ENCODE measurements around the gene PCSK1N. TPM values are rescaled to one million over a fixed set of nuclear protein-coding genes. Genes with fewer than 3 reads are reported as not detected.
"Not testable (repeated sequence)": the region's sequence is repeated elsewhere in the genome, so short reads cannot be mapped to it uniquely, and the experiment has no call there.

Gene PCSK1N
- total RNA-seq, 1 experiment from 2014 or later: not detected

GRCh38 chrX:48824066-48824465, 11.3 kb downstream of the PCSK1N start:
- DNase-seq (ENCODE audit: low read depth): no peak

- DNase-seq (ENCODE audit: low read depth): no peak
Observed at GRCh38 chrX:48823053-48823452, 12.4 kb downstream of the PCSK1N start.

- not testable (repeated sequence) for DNase-seq (ENCODE audit: low read depth)
Observed at GRCh38 chrX:48819394-48819793, 16.0 kb downstream of the PCSK1N start.

- no peak for DNase-seq (ENCODE audit: low read depth)
Observed at GRCh38 chrX:48818866-48819265, 16.5 kb downstream of the PCSK1N start.

- DNase-seq (ENCODE audit: low read depth): no peak
Observed at GRCh38 chrX:48818098-48818497, 17.3 kb downstream of the PCSK1N start.

GRCh38 chrX:48816014-48816810, 19.2 kb downstream of the PCSK1N start:
- no peak for DNase-seq (ENCODE audit: low read depth)

- DNase-seq (ENCODE audit: low read depth): no peak
Observed at GRCh38 chrX:48815266-48815665, 20.1 kb downstream of the PCSK1N start.

GRCh38 chrX:48814722-48815121, 20.7 kb downstream of the PCSK1N start:
- DNase-seq (ENCODE audit: low read depth): no peak

- no peak for DNase-seq (ENCODE audit: low read depth)
Observed at GRCh38 chrX:48813644-48814043, 21.8 kb downstream of the PCSK1N start.

GRCh38 chrX:48806081-48806480, 29.3 kb downstream of the PCSK1N start:
- no peak for DNase-seq (ENCODE audit: low read depth)

- DNase-seq (ENCODE audit: low read depth): no peak
Observed at GRCh38 chrX:48802905-48803200, 32.6 kb downstream of the PCSK1N start.

GRCh38 chrX:48802089-48802904, 33.1 kb downstream of the PCSK1N start:
- peak; percentile 86 for DNase-seq (ENCODE audit: low read depth)

- DNase-seq (ENCODE audit: low read depth): peak; percentile 99
Observed at GRCh38 chrX:48801280-48802088, 33.9 kb downstream of the PCSK1N start, which contains the start of gene HDAC6. HDAC6 (plus strand) TSS chrX:48802067; CDS start chrX:48802693, 626 bp downstream.

- no peak for DNase-seq (ENCODE audit: low read depth)
Observed at GRCh38 chrX:48800574-48801279, 34.7 kb downstream of the PCSK1N start.

- no peak for DNase-seq (ENCODE audit: low read depth)
Observed at GRCh38 chrX:48798318-48798717, 37.1 kb downstream of the PCSK1N start.

GRCh38 chrX:48794911-48795515, 40.4 kb downstream of the PCSK1N start:
- peak; percentile 58 for DNase-seq (ENCODE audit: low read depth)

- DNase-seq (ENCODE audit: low read depth): no peak
Observed at GRCh38 chrX:48794340-48794910, 41.0 kb downstream of the PCSK1N start.

GRCh38 chrX:48793935-48794334, 41.5 kb downstream of the PCSK1N start:
- DNase-seq (ENCODE audit: low read depth): no peak

GRCh38 chrX:48792219-48792618, 43.2 kb downstream of the PCSK1N start:
- no peak for DNase-seq (ENCODE audit: low read depth)

Measured in HT1080 (cell line).